HUES48 (cell line): Measurements from ENCODE around the gene C1R.
"Not testable (repeated sequence)": the region's sequence is repeated elsewhere in the genome, so short reads cannot be mapped to it uniquely, and the experiment has no call there.

Experiments
- H3K27ac ChIP-seq: one replicate; pipeline ENCODE4 v1.7.0; 2013; ENCODE audit warnings: low read depth, low read length, inconsistent platforms
- H3K27me3 ChIP-seq: 2 replicates; pipeline ENCODE4 v1.6.1; 2013; ENCODE audit warnings: mild to moderate bottlenecking, low read length; ENCODE audit not compliant: control insufficient read depth, insufficient read depth
- H3K36me3 ChIP-seq: 2 replicates; pipeline ENCODE4 v1.6.1; 2013; ENCODE audit warnings: low read length; ENCODE audit not compliant: control insufficient read depth, insufficient read depth
- H3K4me1 ChIP-seq: 2 replicates; pipeline ENCODE4 v1.6.1; 2013; ENCODE audit warnings: mild to moderate bottlenecking, low read length; ENCODE audit not compliant: control insufficient read depth, insufficient read depth
- H3K4me3 ChIP-seq: 2 replicates; pipeline ENCODE4 v1.5.1; 2013; ENCODE audit warnings: mild to moderate bottlenecking, low read depth, low read length
- H3K9ac ChIP-seq: 2 replicates; pipeline ENCODE4 v1.6.1; 2013; ENCODE audit warnings: mild to moderate bottlenecking, low read depth, low read length, moderate library complexity
- H3K9me3 ChIP-seq: 2 replicates; pipeline ENCODE4 v1.6.1; 2013; ENCODE audit warnings: low read length; ENCODE audit not compliant: control insufficient read depth, insufficient read depth

The C1R gene

DNA sequence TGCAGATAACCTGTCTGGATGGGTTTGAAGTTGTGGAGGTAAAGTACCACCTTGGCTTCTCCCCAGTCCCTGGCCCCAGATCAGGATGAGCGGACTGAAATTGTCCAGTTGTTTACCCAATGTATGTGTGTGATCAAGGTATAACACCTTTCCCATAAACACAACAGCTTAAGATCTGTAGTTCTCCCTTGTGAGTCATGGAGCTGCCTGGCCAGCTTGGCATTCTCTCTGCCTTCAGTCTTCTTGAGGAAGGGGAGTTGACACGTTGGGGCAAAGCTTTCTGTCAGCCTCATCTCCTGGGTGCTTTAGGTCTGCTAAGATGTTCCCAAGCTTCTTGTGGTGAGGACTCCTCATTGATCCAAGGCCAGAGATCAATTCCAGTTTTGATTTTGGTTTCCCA is 25.6 kb downstream of the C1R start:
- Histone ChIP-seq H3K36me3 (no peaks in the 10 kb centered on the region), H3K27ac (no peak overlapping the region), H3K27me3 (no peaks in the 10 kb centered on the region), H3K9me3 (no peaks in the 10 kb centered on the region), H3K4me1 (no peaks in the 10 kb centered on the region), H3K4me3 (no peak overlapping the region), H3K9ac (no peak overlapping the region)

DNA sequence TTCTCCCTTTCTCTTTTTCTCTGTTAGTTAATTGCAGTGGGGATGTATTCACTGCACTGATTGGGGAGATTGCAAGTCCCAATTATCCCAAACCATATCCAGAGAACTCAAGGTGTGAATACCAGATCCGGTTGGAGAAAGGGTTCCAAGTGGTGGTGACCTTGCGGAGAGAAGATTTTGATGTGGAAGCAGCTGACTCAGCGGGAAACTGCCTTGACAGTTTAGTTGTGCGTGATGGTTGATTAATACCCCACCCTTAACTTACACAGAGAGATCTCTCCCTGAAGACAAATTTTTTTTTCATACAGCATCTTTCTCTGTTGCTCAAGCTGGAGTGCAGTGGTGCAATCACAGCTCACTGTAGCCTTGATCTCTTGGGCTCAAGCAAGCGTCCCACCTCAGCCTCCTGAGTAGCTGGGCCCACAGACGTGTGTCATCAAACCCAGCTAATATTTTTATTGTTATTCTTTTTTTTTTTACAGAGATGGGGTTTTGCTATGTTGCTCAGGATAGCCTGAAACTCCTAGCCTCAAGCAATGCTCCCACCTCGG is 27.1 kb downstream of the C1R start:
- H3K4me1 ChIP-seq, result peaks cover 9% of the 10 kb centered on the region
- H3K36me3 ChIP-seq, result no peaks in the 10 kb centered on the region
- H3K4me3 ChIP-seq, result no peak overlapping the region
- H3K27me3 ChIP-seq, result no peaks in the 10 kb centered on the region
- no peak overlapping the region for H3K9ac ChIP-seq
- H3K27ac ChIP-seq, result no peak overlapping the region
- H3K9me3 ChIP-seq, result no peaks in the 10 kb centered on the region

DNA sequence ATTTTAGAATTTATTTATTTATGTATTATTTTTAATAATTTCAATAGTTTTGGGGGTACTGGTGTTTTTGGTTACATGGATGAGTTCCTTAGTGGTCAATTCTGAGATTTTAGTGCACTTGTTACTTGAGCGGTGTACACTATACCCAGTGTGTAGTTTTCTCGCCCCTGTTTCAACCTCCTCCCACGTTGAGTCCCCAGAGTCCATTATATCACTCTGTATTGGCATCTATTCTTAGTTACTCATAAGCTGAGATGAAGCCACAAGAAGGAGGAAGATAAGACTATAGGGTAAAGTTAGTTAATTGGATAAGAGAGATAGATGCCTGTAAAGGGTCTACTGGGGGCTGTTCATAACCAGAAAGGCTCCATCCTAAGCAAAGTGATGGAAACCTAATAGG is 27.7 kb downstream of the C1R start:
- Histone ChIP-seq H3K9me3 (no peaks in the 10 kb centered on the region), H3K4me3 (no peak overlapping the region), H3K9ac (no peak overlapping the region), H3K36me3 (no peaks in the 10 kb centered on the region), H3K27ac (no peak overlapping the region), H3K4me1 (peaks cover 9% of the 10 kb centered on the region), H3K27me3 (no peaks in the 10 kb centered on the region)

DNA sequence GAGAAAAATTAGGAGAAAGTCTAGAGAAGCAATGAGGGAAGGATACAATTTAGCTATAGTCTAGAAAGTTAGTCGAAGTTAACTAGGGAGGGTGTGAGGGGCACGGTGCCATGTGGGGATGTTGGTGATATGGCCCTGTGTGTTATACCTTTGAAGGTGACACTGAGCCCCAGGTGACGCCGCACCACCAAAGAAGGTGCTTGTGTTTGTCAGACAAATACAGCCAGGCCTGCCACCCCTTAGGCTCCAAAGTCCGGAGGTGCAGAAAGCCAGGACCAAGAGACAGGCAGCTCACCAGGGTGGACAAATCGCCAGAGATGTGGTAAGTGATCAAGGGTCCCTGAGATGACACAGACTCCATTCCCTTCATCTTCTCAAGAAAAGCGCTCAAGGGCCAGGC is 30.6 kb downstream of the C1R start:
- H3K27ac ChIP-seq, result no peak overlapping the region
- no peaks in the 10 kb centered on the region for H3K27me3 ChIP-seq
- no peak overlapping the region for H3K4me3 ChIP-seq
- no peaks in the 10 kb centered on the region for H3K9me3 ChIP-seq
- no peak overlapping the region for H3K9ac ChIP-seq
- H3K4me1 ChIP-seq, result peaks cover 9% of the 10 kb centered on the region
- no peaks in the 10 kb centered on the region for H3K36me3 ChIP-seq

DNA sequence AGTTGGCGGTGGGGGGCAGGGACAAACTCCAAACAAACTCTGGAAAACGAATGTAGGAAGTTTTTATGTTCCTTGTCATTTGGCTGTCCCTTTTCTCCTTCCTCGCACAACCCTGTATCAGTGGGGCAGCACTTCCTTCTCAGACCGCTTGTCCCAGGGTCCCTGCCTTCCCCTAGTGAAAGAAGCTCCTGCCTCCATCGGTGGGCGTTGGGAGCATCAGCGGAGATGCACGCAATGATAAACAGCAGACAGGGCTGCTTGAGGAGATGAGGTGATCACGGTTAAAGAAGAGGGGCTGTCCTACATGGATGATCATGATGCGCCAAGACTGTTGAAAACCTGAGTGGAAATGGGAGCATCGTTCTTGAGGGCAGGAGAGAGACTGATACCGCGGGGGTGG is 31.1 kb downstream of the C1R start:
- Histone ChIP-seq H3K36me3 (no peaks in the 10 kb centered on the region), H3K27me3 (no peaks in the 10 kb centered on the region), H3K9me3 (no peaks in the 10 kb centered on the region), H3K27ac (no peak overlapping the region), H3K4me3 (no peak overlapping the region), H3K4me1 (peaks cover 9% of the 10 kb centered on the region), H3K9ac (no peak overlapping the region; the same call in 1 of the 2 replicates)

DNA sequence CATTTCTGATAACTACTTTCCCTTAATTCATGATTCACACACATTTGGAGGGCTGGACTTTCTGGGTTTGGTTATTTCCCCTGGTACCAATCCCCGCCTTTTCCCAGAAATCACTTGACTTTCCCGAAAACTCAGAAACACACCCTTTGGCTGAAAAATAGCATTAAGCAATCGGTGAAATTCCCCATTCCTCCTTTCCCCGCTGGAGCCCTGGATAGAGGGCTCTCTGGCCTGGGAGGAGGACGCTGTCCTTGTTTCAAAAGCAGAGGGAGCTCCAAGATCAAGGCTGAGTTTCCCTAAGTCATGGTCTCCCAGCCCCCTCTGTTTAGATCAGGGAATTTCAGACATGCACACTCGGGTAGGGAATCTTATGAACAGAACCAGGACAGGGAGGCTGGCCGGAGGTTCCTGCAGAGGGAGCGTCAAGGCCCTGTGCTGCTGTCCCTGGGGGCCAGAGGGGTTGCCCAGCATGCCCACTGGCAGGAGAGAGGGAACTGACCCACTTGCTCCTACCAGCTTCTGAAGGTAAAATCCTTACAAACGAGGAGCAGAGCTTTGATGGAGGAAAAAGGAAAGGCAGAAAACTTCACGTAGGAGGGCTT is 31.8 kb downstream of the C1R start, which contains the start of gene C1S:
Gene C1S (plus strand): TSS at position 366 of the 602 bp plus-strand sequence. CDS start 1,195 bp downstream, outside the sequence.
- no peak within 1 kb of the TSS; the same call in 1 of the 2 replicates for H3K9ac ChIP-seq
- H3K4me3 ChIP-seq, result no peak within 1 kb of the TSS
- no peaks in the 10 kb centered on the region for H3K36me3 ChIP-seq

DNA sequence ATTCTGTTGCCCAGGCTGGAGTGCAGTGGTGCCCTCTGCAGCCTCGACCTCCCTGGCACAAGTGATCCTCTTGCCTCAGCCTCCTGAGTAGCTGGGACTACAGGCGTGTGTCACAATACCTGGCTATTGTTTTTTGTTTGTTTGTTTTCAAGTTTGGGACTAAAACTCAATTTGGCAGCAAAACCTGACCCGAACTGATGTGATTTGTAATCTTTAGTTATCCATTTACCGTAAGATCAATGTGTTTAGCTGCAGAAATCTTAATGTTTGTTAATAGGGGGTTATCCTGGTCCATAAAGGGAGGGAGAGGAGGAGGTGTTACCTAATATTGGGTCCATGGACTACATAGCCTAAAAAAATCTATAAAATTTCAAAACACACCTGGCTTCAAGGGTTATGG is 32.5 kb downstream of the C1R start:
- no peak overlapping the region for H3K4me3 ChIP-seq
- H3K9ac ChIP-seq, result no peak overlapping the region
- H3K27ac ChIP-seq, result no peak overlapping the region

More for the DNA sequence above, 31.8 kb downstream of the C1R start, which contains the start of gene C1S:
- Histone ChIP-seq H3K27ac (no peak within 1 kb of the TSS), H3K27me3 (no peaks in the 10 kb centered on the region), H3K4me1 (peaks cover 9% of the 10 kb centered on the region), H3K9me3 (no peaks in the 10 kb centered on the region)

DNA sequence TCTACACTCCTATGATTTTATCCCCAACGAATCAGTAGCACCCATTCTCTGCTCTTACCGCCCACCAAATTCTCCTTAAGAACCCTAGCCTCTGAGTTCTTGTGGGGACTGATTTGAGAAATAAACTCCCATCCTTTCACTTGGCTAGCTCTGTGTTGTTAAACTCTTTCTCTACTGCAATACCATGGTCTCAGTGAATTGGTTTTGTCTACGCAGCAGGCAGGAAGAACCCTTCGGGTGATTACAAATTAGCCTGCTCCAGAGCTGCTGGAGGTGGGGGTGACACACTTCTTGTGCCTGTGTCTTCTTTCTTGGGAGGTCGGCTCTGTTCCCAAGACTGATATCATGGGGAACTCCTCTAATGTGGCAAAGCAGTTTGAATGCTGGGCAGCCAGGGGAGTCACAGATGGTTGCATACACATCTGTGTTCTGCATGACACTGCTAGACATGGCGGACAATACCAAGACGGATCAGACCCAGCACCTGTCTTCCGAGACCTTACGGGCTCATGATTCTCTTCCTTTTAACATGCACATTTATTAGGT is 33.3 kb downstream of the C1R start:
- Histone ChIP-seq H3K4me3 (no peak overlapping the region), H3K9ac (no peak overlapping the region), H3K4me1 (peaks cover 9% of the 10 kb centered on the region), H3K27me3 (no peaks in the 10 kb centered on the region), H3K36me3 (no peaks in the 10 kb centered on the region), H3K27ac (no peak overlapping the region), H3K9me3 (no peaks in the 10 kb centered on the region)

More for the DNA sequence above, 32.5 kb downstream of the C1R start:
- Histone ChIP-seq H3K9me3 (no peaks in the 10 kb centered on the region), H3K36me3 (no peaks in the 10 kb centered on the region), H3K27me3 (no peaks in the 10 kb centered on the region), H3K4me1 (peaks cover 9% of the 10 kb centered on the region)

DNA sequence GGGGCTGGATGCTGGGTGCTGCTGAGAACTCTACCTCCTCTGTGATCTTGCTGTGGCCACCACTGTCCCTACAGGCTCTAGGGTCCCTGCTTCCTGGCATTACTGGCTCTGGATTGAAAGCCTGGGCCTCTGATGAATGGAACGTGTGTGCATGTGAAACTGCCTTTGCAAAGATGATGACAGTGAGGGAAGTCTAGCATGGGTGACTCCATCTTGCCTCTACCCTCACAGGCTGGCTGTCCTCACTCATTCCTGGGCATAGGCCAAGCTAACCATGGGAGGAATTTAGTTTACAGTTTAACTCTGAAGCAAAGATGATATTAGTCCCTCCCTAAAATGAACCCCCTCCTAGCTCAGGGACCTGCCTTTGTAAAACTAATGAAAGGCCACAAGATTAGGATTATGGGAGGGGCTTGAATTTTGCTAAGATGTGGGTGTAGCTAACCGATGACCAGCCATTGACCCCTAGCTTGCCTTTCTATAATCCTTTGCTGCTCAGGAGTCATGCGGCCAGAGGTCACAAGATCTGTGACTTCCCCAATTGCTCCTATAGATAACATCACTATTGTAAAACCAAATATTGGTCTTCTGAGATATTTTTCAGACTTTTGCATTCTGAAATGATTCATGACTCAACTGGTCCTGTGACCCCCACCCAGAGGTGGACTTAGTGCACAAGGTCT is 33.9 kb downstream of the C1R start:
- Histone ChIP-seq H3K4me1 (peaks cover 9% of the 10 kb centered on the region), H3K27me3 (no peaks in the 10 kb centered on the region), H3K9ac (no peak overlapping the region), H3K9me3 (no peaks in the 10 kb centered on the region), H3K4me3 (no peak overlapping the region), H3K36me3 (no peaks in the 10 kb centered on the region), H3K27ac (no peak overlapping the region)

DNA sequence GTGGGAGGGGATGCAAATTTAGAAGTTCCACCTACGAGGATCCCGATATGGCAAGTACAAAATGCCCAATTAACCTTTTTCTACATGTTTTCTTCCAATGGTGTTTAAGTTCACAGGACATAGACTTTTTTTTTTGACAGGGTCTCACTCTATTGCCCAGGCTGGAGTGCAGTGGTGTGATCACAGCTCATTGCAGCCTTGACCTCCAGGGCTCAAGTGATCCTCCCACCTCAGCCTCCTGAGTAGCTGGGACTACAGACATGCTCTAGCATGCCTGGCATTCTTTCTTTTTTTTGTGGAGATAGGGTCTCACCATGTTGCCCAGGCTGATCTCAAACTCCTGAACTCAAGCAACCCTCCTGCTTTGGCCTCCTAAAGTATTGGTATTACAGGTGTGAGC is 36.5 kb downstream of the C1R start:
- not testable (repeated sequence) for H3K27ac ChIP-seq, H3K9ac ChIP-seq, H3K4me3 ChIP-seq, H3K36me3 ChIP-seq, H3K9me3 ChIP-seq, H3K4me1 ChIP-seq, H3K27me3 ChIP-seq

DNA sequence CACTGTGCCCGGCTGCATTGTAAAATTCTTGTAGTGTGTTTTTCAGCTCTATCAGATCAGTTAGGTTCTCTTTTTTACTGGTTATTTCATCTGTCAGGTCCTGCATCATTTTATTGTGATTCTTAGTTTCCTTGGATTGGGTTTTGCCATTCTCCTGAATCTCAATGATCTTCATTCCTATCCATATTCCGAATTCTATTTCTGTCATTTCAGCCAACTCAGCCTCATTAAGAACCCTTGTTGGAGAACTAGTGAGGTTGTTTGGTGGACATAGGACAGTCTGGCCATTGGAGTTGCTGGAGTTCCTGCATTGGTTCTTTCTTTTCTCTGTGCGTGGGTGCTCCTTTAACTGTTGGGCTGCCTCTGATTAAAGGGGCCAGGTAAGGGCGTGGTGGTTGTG is 37.3 kb downstream of the C1R start:
- Histone ChIP-seq H3K27me3 (no peaks in the 10 kb centered on the region), H3K36me3 (no peaks in the 10 kb centered on the region), H3K27ac (no peak overlapping the region), H3K9me3 (no peaks in the 10 kb centered on the region), H3K4me3 (no peak overlapping the region), H3K9ac (no peak overlapping the region), H3K4me1 (no peaks in the 10 kb centered on the region)
